HG03045 (cell line): ENCODE data around the gene TMEM186.
A peak's percentile ranks its signal among the peaks of the same experiment; 100 is the strongest.
"Not testable (repeated sequence)": the region's sequence is repeated elsewhere in the genome, so short reads cannot be mapped to it uniquely, and the experiment has no call there.

Experiments
- ATAC-seq: cut with Tn5 transposase; IDR thresholded peaks from one replicate; pipeline ENCODE4 v1.9.1; 2021; ENCODE audit warnings: mild to moderate bottlenecking, moderate library complexity; ENCODE audit not compliant: unreplicated experiment

TMEM186 gene

GRCh38 chr16:8812162-8812843 lies 14.9 kb upstream of the TMEM186 start:
- no peak for ATAC-seq

GRCh38 chr16:8808613-8809353 lies 11.3 kb upstream of the TMEM186 start:
- ATAC-seq: no peak

GRCh38 chr16:8808009-8808408 lies 10.6 kb upstream of the TMEM186 start:
- no peak for ATAC-seq

DNA sequence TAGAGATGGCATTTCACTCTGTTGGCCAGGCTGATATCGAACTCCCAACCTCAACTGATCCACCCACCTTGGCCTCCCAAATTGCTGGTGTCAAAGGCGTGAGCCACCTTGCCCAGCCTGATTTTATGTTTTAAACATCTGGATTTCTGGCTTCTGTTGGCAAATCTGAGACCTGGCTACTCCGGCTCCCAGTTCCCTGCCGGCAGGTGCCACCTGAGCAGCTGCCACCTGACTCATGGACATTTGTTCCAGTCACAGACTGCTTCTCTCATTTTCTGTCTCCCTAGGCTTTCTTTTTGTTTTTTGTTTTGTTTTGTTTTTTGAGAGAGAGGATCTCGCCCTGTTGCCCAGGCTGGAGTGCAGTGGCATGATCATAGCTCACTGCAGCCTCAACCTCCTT lies 9.8 kb upstream of the TMEM186 start:
- no peak for ATAC-seq

DNA sequence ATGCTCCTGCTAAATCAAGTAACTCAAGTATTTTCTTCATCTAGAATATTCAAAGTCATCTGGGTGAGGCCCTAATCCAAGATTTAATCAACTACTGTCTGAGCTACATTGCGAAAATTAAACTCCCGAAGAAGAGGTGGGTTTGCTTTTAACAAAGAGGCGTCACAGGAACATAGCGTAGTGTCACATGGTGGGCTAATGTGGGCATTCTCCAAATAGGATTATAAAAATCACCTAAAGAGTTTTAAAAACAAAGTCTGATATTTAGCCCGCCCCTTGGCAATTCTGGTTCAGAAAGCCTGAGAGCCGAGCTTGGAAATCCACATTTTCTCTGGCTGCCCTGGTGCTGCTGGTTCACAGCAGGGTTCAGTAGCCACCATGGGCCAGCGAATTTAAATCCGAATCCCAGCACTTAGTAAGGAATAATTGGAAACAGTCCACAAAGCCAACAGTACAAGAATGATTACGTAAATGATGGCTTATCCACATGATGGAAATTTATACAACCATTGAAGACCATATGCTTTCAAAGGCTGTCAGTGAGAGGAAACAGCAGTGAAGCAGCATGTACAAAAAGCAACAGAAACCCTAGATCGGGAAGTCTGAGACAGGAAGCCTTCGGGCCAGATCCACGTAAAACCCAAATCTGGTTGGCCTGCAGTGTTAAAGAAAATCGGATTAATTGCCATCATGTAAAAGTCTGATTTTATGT lies 9.0 kb upstream of the TMEM186 start:
- no peak for ATAC-seq

- no peak for ATAC-seq
Measured at GRCh38 chr16:8804313-8804712, 6.9 kb upstream of the TMEM186 start.

- not testable (repeated sequence) for ATAC-seq
Measured at GRCh38 chr16:8803733-8804132, 6.3 kb upstream of the TMEM186 start.

DNA sequence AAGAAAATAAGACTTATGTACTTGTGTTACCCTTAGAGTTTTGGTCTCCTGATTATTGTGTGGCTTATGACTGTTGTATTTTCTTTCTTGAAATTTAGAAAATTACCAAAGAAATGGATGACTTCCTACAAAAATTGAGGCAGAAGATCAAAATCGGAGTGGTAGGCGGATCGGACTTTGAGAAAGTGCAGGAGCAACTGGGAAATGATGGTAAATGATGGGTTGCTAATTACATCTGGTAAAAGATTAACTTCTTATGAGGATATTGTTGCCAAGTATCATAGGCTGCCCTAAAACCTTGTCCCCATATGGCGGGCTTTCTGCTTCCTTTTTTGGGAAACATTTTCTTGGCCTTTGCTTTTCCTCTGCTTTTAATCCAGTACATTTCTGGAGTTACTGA lies 4.3 kb upstream of the TMEM186 start:
- ATAC-seq: no peak

GRCh38 chr16:8798535-8799157 lies 1.2 kb upstream of the TMEM186 start:
- ATAC-seq: no peak

DNA sequence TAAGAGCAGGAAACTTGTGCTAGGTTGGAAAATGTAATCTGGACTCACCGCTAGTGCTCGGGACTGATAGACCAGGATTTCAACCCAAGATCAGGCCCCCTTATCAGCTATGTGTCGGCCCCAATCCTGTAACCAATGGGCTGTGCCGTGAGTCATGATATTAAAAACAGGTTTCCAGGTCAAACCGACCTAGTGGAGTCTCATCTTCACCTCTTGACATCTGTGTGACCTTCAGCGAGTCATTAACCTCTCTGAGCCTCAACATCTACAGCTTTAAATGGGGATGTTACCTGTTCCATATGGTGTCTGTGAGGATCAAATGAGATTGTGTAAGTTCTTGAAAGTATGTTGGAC lies 712 bp upstream of the TMEM186 start:
- peak; percentile 1 for ATAC-seq

- no peak for ATAC-seq
Measured at GRCh38 chr16:8796469-8797363, 723 bp downstream of the TMEM186 start.

- ATAC-seq: no peak
Measured at GRCh38 chr16:8795818-8796217, 1.6 kb downstream of the TMEM186 start.

GRCh38 chr16:8795091-8795490 lies 2.3 kb downstream of the TMEM186 start:
- no peak for ATAC-seq

DNA sequence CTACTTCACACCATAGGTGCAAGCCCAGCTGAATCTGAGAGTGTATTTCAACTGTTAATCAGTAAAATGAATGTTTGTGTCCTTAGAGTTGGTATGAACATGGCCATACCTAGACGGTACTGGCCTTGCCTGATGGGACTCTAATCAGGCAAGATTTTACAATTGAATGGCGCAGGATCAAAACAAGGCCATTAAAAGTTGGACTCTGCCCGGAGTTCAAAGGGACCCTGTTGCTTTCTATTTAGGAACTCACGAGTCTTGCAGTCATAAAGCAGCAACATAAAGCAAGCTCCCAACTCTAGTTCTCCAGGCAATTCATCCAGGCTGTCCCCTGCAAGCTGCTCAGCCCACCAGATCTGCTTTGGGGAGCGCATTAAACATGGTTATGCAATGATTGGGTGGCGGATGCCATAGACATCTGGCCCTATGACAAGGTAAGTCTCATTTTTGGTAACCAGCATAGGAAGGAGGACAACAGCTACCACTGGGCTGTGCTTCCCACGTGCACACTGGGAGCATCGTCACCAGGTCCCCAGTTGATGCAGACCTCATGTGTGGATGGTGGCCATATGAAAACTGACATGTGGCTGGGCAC lies 8.8 kb downstream of the TMEM186 start:
- no peak for ATAC-seq

- ATAC-seq: not testable (repeated sequence)
Measured at GRCh38 chr16:8786316-8786715, 11.1 kb downstream of the TMEM186 start.

- no peak for ATAC-seq
Measured at GRCh38 chr16:8785408-8785807, 12.0 kb downstream of the TMEM186 start.

DNA sequence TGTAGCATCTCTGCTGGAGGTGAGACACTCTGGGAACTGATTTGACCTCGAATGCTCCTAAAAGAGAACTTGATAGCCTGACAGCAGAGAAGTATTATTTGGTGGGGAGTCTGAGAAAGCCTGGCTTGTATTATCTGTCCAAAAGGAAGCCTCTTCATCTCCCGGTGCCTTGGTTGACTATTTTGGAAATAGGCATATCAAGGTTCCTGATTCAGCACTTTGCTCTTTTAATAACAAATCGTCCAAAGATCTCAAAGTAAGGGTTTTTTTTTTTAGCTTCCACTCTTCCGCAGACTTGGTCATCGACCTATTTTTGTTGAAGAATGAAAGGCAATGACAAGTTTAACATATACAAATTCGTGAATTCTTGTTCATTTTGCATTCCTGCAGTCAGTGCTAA lies 14.8 kb downstream of the TMEM186 start:
- ATAC-seq: no peak

- ATAC-seq: no peak
Measured at GRCh38 chr16:8781797-8782196, 15.6 kb downstream of the TMEM186 start.

DNA sequence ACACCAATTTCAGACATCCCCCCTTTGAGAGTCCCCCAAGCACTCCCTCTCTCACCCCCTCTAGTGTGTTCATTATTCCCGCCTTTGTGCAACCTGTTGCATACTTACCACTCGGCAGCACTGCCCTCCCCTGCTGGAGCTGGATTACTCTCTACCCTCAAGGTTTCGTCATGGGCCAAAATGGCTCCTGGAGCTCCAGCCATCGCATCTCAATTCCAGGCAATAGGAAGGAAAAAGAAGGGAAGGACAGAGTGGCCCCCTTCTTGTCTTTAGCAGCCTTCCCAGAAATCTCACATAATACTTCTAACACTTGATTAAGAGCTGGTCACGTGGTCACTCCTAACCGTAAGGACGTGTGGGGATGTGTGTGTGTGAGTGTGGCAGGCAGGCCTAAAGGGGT lies 20.2 kb downstream of the TMEM186 start:
- no peak for ATAC-seq

DNA sequence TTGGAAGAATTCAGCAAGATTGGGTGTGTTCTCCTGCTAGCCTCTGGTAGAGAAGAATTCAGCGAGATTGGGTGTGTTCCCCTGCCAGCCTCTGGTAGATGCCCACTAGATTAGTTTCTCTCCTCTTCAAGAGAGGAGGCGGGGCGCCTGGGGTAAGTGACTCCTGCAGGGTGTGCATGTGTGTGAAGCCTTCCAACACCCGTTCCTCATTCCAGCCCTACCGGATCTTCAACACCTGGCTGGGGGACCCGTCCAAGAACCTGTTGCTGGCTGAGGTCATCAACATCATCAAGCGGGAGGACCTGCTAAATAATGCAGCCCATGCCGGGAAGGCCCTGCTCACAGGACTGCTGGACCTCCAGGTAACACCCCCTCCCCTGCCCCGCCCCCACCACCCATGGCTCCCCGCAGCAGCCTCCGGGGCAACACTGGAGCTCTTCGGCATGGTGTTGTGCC lies 21.3 kb downstream of the TMEM186 start:
- no peak for ATAC-seq
